Measurements from ENCODE around the gene CXCL10.
"Not testable (repeated sequence)": the region's sequence is repeated elsewhere in the genome, so short reads cannot be mapped to it uniquely, and the experiment has no call there.

CXCL10 gene

GRCh38 chr4:76055016-76055415 is 31.7 kb upstream of the CXCL10 start:
- no peak overlapping the region for H3K9ac ChIP-seq (ENCODE audit: low read depth, low read length)
- H3K36me3 ChIP-seq (ENCODE audit: control insufficient read depth, insufficient read depth, low read length): no peaks in the 10 kb centered on the region
- no peaks in the 10 kb centered on the region; the same call in 1 of the 2 replicates for H3K27me3 ChIP-seq (ENCODE audit: control insufficient read depth, insufficient read depth, low read length)
- peak overlapping the region; percentile 32 for H3K27ac ChIP-seq (ENCODE audit: low read depth, low read length)
- peaks cover 33% of the 10 kb centered on the region for H3K4me1 ChIP-seq (ENCODE audit: control insufficient read depth, insufficient read depth, low read length)
- H3K4me3 ChIP-seq (ENCODE audit: low read depth, low read length): no peak overlapping the region
- no peaks in the 10 kb centered on the region for H3K9me3 ChIP-seq (ENCODE audit: control insufficient read depth, insufficient read depth, low read length)

DNA sequence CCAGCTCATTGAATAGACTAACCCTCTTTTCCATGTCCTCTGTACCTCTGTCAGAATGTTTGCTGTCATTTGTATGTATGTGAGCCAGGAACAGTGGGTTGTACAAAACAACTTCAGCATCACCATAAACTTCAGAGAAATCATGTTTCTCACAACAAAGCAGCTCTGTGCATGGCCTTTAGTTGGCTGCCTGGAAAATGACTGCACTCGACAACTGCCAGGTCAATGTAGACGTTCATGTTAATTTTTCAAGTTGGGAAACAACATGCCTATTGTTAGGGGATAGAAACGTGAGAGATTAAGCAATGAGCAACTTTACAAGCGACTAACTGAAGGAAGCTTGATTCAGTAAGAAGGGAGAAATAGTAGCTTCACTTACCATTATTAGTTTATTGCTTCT is 30.4 kb upstream of the CXCL10 start:
- no peak overlapping the region for H3K4me3 ChIP-seq (ENCODE audit: low read depth, low read length)
- no peaks in the 10 kb centered on the region for H3K36me3 ChIP-seq (ENCODE audit: control insufficient read depth, insufficient read depth, low read length)
- H3K27me3 ChIP-seq (ENCODE audit: control insufficient read depth, insufficient read depth, low read length): no peaks in the 10 kb centered on the region
- H3K9ac ChIP-seq (ENCODE audit: low read depth, low read length): no peak overlapping the region
- H3K9me3 ChIP-seq (ENCODE audit: control insufficient read depth, insufficient read depth, low read length): no peaks in the 10 kb centered on the region
- no peak overlapping the region for H3K27ac ChIP-seq (ENCODE audit: low read depth, low read length)
- H3K4me1 ChIP-seq (ENCODE audit: control insufficient read depth, insufficient read depth, low read length): peaks cover 33% of the 10 kb centered on the region

DNA sequence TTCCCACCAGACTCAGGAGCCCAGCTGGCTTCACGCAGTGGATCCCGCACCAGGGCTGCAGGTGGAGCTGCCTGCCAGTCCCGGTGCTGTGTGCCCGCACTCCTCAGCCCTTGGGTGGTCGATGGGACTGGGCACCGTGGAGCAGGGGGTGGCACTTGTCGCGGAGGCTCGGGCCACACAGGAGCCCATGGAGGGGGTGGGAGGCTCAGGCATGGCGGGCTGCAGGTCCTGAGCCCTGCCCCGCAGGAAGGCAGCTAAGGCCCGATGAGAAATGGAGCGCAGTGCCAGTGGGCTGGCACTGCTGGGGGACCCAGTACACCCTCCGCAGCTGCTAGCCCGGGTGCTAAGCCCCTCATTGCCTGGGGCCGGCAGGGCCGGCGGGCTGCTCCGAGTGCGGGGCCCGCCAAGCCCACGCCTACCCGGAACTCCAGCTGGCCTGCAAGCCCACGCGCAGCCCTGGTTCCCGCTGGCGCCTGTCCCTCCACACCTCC is 27.3 kb upstream of the CXCL10 start:
- not testable (repeated sequence) for H3K9ac ChIP-seq (ENCODE audit: low read depth, low read length); H3K4me3 ChIP-seq (ENCODE audit: low read depth, low read length); H3K27me3 ChIP-seq (ENCODE audit: control insufficient read depth, insufficient read depth, low read length); H3K36me3 ChIP-seq (ENCODE audit: control insufficient read depth, insufficient read depth, low read length); H3K27ac ChIP-seq (ENCODE audit: low read depth, low read length); H3K9me3 ChIP-seq (ENCODE audit: control insufficient read depth, insufficient read depth, low read length)
- peaks cover 19% of the 10 kb centered on the region for H3K4me1 ChIP-seq (ENCODE audit: control insufficient read depth, insufficient read depth, low read length)

DNA sequence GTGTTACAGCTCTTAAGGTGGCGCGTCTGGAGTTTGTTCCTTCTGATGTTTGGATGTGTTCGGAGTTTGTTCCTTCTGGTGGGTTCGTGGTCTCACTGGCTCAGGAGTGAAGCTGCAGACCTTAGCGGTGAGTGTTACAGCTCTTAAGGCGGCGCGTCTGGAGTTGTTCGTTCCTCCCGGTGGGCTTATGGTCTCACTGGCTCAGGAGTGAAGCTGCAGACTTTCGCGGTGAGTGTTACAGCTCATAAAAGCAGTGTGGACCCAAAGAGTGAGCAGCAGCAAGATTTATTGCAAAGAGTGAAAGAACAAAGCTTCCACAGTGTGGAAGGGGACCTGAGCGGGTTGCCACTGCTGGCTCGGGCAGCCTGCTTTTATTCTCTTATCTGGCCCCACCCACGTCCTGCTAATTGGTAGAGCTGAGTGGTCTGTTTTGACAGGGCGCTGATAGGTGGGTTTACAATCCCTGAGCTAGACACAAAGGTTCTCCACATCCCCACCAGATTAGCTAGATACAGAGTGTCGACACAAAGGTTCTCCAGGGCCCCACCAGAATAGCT is 26.6 kb upstream of the CXCL10 start:
- H3K4me3 ChIP-seq (ENCODE audit: low read depth, low read length); H3K36me3 ChIP-seq (ENCODE audit: control insufficient read depth, insufficient read depth, low read length); H3K27me3 ChIP-seq (ENCODE audit: control insufficient read depth, insufficient read depth, low read length); H3K27ac ChIP-seq (ENCODE audit: low read depth, low read length); H3K9me3 ChIP-seq (ENCODE audit: control insufficient read depth, insufficient read depth, low read length); H3K9ac ChIP-seq (ENCODE audit: low read depth, low read length): not testable (repeated sequence)
- H3K4me1 ChIP-seq (ENCODE audit: control insufficient read depth, insufficient read depth, low read length): peaks cover 12% of the 10 kb centered on the region

GRCh38 chr4:76044686-76045085 is 21.4 kb upstream of the CXCL10 start:
- not testable (repeated sequence) for H3K27me3 ChIP-seq (ENCODE audit: control insufficient read depth, insufficient read depth, low read length); H3K9me3 ChIP-seq (ENCODE audit: control insufficient read depth, insufficient read depth, low read length); H3K4me3 ChIP-seq (ENCODE audit: low read depth, low read length); H3K27ac ChIP-seq (ENCODE audit: low read depth, low read length); H3K36me3 ChIP-seq (ENCODE audit: control insufficient read depth, insufficient read depth, low read length); H3K4me1 ChIP-seq (ENCODE audit: control insufficient read depth, insufficient read depth, low read length); H3K9ac ChIP-seq (ENCODE audit: low read depth, low read length)

DNA sequence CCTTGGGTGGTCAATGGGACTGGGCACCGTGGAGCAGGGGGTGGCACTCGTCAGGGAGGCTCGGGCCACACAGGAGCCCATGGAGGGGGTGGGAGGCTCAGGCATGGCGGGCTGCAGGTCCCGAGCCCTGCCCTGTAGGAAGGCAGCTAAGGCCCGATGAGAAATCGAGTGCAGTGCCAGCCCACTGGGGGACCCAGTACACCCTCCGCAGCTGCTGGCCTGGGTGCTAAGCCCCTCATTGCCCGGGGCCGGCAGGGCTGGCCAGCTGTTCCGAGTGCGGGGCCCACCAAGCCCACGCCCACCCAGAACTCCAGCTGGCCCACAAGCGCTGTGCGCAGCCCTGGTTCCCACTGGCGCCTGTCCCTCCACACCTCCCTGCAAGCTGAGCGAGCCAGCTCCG is 20.0 kb upstream of the CXCL10 start:
- H3K27ac ChIP-seq (ENCODE audit: low read depth, low read length); H3K27me3 ChIP-seq (ENCODE audit: control insufficient read depth, insufficient read depth, low read length); H3K36me3 ChIP-seq (ENCODE audit: control insufficient read depth, insufficient read depth, low read length); H3K4me3 ChIP-seq (ENCODE audit: low read depth, low read length); H3K9ac ChIP-seq (ENCODE audit: low read depth, low read length); H3K4me1 ChIP-seq (ENCODE audit: control insufficient read depth, insufficient read depth, low read length); H3K9me3 ChIP-seq (ENCODE audit: control insufficient read depth, insufficient read depth, low read length): not testable (repeated sequence)

- not testable (repeated sequence) for H3K9ac ChIP-seq (ENCODE audit: low read depth, low read length); H3K4me1 ChIP-seq (ENCODE audit: control insufficient read depth, insufficient read depth, low read length); H3K27me3 ChIP-seq (ENCODE audit: control insufficient read depth, insufficient read depth, low read length); H3K9me3 ChIP-seq (ENCODE audit: control insufficient read depth, insufficient read depth, low read length); H3K27ac ChIP-seq (ENCODE audit: low read depth, low read length); H3K36me3 ChIP-seq (ENCODE audit: control insufficient read depth, insufficient read depth, low read length); H3K4me3 ChIP-seq (ENCODE audit: low read depth, low read length)
These were observed 19.1 kb upstream of the CXCL10 start for GRCh38 chr4:76042241-76042998.

- Histone ChIP-seq H3K9ac (ENCODE audit: low read depth, low read length) (no peak overlapping the region), H3K27ac (ENCODE audit: low read depth, low read length) (no peak overlapping the region), H3K4me1 (ENCODE audit: control insufficient read depth, insufficient read depth, low read length) (no peaks in the 10 kb centered on the region), H3K27me3 (ENCODE audit: control insufficient read depth, insufficient read depth, low read length) (no peaks in the 10 kb centered on the region), H3K4me3 (ENCODE audit: low read depth, low read length) (no peak overlapping the region), H3K9me3 (ENCODE audit: control insufficient read depth, insufficient read depth, low read length) (no peaks in the 10 kb centered on the region), H3K36me3 (ENCODE audit: control insufficient read depth, insufficient read depth, low read length) (no peaks in the 10 kb centered on the region)
These were observed 13.6 kb upstream of the CXCL10 start for GRCh38 chr4:76036855-76037254.

DNA sequence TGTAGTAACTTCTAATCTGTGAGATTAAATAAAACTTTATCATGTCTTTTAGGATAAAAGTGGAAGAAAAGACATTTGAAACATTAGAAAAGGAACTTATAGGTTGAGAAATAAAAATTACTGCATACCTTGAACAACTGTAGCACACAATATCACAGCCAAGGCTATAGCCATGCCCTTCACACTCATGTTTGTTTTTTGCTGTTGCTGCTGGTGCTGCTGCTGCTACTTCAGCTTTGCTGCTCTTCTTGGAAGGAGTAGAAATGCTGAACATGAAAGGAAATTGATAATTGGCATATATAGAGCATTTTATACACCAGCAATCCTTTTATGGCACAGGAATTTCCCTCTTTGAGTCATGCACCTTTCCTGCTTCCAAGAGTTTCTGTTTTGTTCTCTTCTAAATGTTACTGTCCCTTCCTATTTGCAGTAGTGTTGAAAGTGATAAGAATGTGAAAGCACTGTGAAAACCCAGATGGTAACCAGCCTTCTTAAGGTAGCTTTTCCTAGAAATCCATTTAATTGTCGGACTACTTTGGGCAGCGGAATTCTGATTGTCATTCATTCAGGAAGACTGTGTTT is 12.6 kb upstream of the CXCL10 start, which contains the start of gene CXCL11:
Gene CXCL11 (minus strand): TSS at position 272 of the 582 bp plus-strand sequence. CDS start 83 bp downstream, at position 189.
- Histone ChIP-seq H3K27me3 (ENCODE audit: control insufficient read depth, insufficient read depth, low read length) (no peaks in the 10 kb centered on the region), H3K9ac (ENCODE audit: low read depth, low read length) (no peak within 1 kb of the TSS), H3K27ac (ENCODE audit: low read depth, low read length) (no peak within 1 kb of the TSS), H3K9me3 (ENCODE audit: control insufficient read depth, insufficient read depth, low read length) (no peaks in the 10 kb centered on the region), H3K36me3 (ENCODE audit: control insufficient read depth, insufficient read depth, low read length) (no peaks in the 10 kb centered on the region), H3K4me1 (ENCODE audit: control insufficient read depth, insufficient read depth, low read length) (no peaks in the 10 kb centered on the region), H3K4me3 (ENCODE audit: low read depth, low read length) (no peak within 1 kb of the TSS)

DNA sequence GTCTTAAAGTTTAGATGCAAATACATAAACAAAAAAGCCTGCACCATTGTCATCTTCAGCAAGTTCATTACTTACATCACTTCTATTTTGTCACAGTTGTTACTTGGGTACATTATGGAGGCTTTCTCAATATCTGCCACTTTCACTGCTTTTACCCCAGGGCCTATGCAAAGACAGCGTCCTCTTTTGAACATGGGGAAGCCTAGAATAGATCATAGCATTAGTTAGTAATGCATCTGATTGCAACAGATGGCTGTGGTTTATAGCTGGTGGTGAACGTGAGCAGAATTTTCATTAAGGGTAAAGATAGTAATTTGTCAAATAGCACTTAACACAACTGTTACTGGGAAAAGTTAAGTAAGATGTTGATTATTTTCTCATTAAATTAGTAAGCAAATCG is 11.8 kb upstream of the CXCL10 start:
- Histone ChIP-seq H3K4me3 (ENCODE audit: low read depth, low read length) (no peak overlapping the region), H3K9me3 (ENCODE audit: control insufficient read depth, insufficient read depth, low read length) (no peaks in the 10 kb centered on the region), H3K27me3 (ENCODE audit: control insufficient read depth, insufficient read depth, low read length) (no peaks in the 10 kb centered on the region), H3K36me3 (ENCODE audit: control insufficient read depth, insufficient read depth, low read length) (no peaks in the 10 kb centered on the region), H3K9ac (ENCODE audit: low read depth, low read length) (no peak overlapping the region), H3K4me1 (ENCODE audit: control insufficient read depth, insufficient read depth, low read length) (no peaks in the 10 kb centered on the region), H3K27ac (ENCODE audit: low read depth, low read length) (no peak overlapping the region)

DNA sequence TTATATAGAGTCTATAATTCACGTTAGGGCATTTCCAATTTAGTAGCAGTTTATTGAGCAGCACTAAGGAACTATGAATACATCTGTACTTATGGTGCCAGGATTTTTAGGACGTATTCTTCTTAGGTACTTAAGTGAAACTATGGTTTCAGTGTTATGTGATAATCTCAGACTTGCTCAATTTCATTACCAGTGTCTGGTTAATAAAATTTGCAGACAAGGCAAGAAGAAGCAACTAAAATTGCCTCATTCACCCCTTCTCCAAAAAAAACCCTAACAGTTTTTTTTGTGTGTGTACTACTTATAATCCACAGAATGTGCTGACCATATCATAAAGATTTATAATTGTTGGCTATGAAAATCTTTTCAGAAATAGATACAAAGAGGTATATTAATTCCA is 6.0 kb upstream of the CXCL10 start:
- no peaks in the 10 kb centered on the region for H3K36me3 ChIP-seq (ENCODE audit: control insufficient read depth, insufficient read depth, low read length)
- no peak overlapping the region for H3K9ac ChIP-seq (ENCODE audit: low read depth, low read length)
- H3K4me3 ChIP-seq (ENCODE audit: low read depth, low read length): no peak overlapping the region
- no peaks in the 10 kb centered on the region for H3K27me3 ChIP-seq (ENCODE audit: control insufficient read depth, insufficient read depth, low read length)
- H3K9me3 ChIP-seq (ENCODE audit: control insufficient read depth, insufficient read depth, low read length): no peaks in the 10 kb centered on the region
- H3K4me1 ChIP-seq (ENCODE audit: control insufficient read depth, insufficient read depth, low read length): no peaks in the 10 kb centered on the region
- H3K27ac ChIP-seq (ENCODE audit: low read depth, low read length): no peak overlapping the region

Data from HUES48 (cell line).